Testis (tissue), 2 donors: ENCODE results near the gene ALG9.

Experiments
- POLR2A ChIP-seq: fragments of 450-650 bp; IDR thresholded peaks from one replicate; pipeline ENCODE4 v1.6.1; 2017; ENCODE audit warnings: antibody characterized with exemption, mild to moderate bottlenecking, moderate library complexity
- TF ChIP-seq, protein P1 (sequence below), 3 experiments: fragments of 450-650 bp in 2 of 3; fragments of 200-600 bp in 1 of 3; sonication (generic) in 1 of 3; IDR thresholded peaks; one replicate each; pipeline ENCODE4 v1.5.1; 2016 to 2019; ENCODE audit warnings: antibody characterized with exemption in 3 of 3, mild to moderate bottlenecking in 2 of 3, moderate library complexity in 1 of 3

DNA sequence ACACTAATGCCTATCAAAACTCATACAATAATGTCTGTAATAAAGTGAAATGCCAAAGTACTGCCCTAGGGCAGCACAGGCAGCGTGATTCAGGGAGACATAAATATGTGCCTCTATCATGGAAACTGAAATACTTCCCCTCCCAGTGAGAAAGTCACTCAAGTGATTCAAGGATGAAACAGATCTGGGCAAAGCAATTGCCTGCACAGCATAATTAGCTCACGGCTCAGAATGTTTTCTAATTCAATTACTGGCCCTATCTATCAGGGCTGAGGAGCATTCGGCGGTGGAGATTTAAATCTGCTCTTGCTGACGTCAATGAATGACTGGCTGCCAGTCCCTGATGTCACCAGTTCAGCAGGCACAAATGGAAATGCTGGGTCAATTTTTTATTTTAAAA, 77.5 kb downstream of the ALG9 start:
- TF ChIP-seq, protein P1, sequence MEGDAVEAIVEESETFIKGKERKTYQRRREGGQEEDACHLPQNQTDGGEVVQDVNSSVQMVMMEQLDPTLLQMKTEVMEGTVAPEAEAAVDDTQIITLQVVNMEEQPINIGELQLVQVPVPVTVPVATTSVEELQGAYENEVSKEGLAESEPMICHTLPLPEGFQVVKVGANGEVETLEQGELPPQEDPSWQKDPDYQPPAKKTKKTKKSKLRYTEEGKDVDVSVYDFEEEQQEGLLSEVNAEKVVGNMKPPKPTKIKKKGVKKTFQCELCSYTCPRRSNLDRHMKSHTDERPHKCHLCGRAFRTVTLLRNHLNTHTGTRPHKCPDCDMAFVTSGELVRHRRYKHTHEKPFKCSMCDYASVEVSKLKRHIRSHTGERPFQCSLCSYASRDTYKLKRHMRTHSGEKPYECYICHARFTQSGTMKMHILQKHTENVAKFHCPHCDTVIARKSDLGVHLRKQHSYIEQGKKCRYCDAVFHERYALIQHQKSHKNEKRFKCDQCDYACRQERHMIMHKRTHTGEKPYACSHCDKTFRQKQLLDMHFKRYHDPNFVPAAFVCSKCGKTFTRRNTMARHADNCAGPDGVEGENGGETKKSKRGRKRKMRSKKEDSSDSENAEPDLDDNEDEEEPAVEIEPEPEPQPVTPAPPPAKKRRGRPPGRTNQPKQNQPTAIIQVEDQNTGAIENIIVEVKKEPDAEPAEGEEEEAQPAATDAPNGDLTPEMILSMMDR (IDR thresholded peaks at IDR 0.05) = no peak
- TF ChIP-seq POLR2A = no peak
